ENCODE measurements around the gene HLTF.

Gene HLTF

DNA sequence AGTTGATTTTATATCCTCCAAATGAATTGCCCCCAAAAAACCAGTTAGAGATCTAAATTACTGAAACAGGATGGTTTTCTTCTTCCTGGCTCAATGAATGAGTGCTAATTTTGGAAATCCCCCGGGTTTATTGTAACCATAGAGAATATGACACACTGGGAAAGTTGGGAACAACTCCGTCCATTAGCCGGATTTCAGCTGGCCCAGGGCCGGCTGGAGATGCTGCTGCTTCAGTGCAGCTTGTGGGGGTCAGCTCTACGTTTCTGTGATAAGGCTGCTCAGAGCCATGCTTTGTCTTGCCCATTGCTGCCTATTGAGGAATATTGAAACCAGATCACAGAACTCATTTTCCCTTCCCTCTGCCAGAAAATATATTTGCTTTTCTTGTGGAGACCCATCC lies 74.7 kb downstream of the HLTF start:
- peaks cover 0 to 69% of the 10 kb centered on the region in 2 experiments; a peak in 1 of 3 replicates for H3K36me3 ChIP-seq (ENCODE audit: control insufficient read depth in 2 of 2, insufficient read depth in 1 of 2, low read length in 2 of 2)
- H3K27ac ChIP-seq (ENCODE audit: extremely low read depth, low read depth, low read length), result no peak overlapping the region
- H3K4me3 ChIP-seq (ENCODE audit: low read depth, low read length), result no peak overlapping the region
- POLR2A ChIA-PET, result no interaction called here
- TF ChIP-seq, protein P1, sequence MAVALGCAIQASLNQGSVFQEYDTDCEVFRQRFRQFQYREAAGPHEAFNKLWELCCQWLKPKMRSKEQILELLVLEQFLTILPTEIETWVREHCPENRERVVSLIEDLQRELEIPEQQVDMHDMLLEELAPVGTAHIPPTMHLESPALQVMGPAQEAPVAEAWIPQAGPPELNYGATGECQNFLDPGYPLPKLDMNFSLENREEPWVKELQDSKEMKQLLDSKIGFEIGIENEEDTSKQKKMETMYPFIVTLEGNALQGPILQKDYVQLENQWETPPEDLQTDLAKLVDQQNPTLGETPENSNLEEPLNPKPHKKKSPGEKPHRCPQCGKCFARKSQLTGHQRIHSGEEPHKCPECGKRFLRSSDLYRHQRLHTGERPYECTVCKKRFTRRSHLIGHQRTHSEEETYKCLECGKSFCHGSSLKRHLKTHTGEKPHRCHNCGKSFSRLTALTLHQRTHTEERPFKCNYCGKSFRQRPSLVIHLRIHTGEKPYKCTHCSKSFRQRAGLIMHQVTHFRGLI (tag by site-specific recombination; IDR thresholded peaks at IDR 0.05), result no peak
- TF ChIP-seq KLF10 (tag by site-specific recombination; IDR thresholded peaks at IDR 0.05), result no peak
- TF ChIP-seq KLF16 (tag by site-specific recombination; IDR thresholded peaks at IDR 0.05), result no peak
- no peak for TF ChIP-seq ZFP41 (tag by site-specific recombination; IDR thresholded peaks at IDR 0.05; ENCODE audit: borderline replicate concordance)
- TF ChIP-seq ZNF510 (tag by site-specific recombination; IDR thresholded peaks at IDR 0.05; ENCODE audit: insufficient replicate concordance), result no peak
- TF ChIP-seq ZNF561 (tag by site-specific recombination; IDR thresholded peaks at IDR 0.05; ENCODE audit: borderline replicate concordance), result no peak
- TF ChIP-seq, protein P2, sequence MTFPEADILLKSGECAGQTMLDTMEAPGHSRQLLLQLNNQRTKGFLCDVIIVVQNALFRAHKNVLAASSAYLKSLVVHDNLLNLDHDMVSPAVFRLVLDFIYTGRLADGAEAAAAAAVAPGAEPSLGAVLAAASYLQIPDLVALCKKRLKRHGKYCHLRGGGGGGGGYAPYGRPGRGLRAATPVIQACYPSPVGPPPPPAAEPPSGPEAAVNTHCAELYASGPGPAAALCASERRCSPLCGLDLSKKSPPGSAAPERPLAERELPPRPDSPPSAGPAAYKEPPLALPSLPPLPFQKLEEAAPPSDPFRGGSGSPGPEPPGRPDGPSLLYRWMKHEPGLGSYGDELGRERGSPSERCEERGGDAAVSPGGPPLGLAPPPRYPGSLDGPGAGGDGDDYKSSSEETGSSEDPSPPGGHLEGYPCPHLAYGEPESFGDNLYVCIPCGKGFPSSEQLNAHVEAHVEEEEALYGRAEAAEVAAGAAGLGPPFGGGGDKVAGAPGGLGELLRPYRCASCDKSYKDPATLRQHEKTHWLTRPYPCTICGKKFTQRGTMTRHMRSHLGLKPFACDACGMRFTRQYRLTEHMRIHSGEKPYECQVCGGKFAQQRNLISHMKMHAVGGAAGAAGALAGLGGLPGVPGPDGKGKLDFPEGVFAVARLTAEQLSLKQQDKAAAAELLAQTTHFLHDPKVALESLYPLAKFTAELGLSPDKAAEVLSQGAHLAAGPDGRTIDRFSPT (tag by site-specific recombination; IDR thresholded peaks at IDR 0.05), result no peak
- TF ChIP-seq, protein P3, sequence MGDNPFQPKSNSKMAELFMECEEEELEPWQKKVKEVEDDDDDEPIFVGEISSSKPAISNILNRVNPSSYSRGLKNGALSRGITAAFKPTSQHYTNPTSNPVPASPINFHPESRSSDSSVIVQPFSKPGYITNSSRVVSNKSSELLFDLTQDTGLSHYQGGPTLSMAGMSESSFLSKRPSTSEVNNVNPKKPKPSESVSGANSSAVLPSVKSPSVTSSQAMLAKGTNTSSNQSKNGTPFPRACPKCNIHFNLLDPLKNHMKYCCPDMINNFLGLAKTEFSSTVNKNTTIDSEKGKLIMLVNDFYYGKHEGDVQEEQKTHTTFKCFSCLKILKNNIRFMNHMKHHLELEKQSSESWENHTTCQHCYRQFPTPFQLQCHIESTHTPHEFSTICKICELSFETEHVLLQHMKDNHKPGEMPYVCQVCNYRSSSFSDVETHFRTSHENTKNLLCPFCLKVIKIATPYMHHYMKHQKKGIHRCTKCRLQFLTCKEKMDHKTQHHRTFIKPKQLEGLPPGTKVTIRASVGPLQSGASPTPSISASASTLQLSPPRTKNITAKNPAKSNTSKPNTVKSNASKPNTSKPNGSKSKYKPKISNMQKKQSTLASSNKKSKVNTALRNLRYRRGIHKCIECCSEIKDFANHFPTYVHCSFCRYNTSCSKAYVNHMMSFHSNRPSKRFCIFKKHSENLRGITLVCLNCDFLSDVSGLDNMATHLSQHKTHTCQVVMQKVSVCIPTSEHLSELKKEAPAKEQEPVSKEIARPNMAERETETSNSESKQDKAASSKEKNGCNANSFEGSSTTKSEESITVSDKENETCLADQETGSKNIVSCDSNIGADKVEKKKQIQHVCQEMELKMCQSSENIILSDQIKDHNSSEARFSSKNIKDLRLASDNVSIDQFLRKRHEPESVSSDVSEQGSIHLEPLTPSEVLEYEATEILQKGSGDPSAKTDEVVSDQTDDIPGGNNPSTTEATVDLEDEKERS (tag by site-specific recombination; IDR thresholded peaks at IDR 0.05), result no peak
- TF ChIP-seq, protein P4, sequence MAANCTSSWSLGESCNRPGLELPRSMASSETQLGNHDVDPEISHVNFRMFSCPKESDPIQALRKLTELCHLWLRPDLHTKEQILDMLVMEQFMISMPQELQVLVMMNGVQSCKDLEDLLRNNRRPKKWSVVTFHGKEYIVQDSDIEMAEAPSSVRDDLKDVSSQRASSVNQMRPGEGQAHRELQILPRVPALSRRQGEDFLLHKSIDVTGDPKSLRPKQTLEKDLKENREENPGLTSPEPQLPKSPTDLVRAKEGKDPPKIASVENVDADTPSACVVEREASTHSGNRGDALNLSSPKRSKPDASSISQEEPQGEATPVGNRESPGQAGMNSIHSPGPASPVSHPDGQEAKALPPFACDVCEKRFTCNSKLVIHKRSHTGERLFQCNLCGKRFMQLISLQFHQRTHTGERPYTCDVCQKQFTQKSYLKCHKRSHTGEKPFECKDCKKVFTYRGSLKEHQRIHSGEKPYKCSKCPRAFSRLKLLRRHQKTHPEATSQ (tag by site-specific recombination; IDR thresholded peaks at IDR 0.05), result no peak
- TF ChIP-seq, protein P5, sequence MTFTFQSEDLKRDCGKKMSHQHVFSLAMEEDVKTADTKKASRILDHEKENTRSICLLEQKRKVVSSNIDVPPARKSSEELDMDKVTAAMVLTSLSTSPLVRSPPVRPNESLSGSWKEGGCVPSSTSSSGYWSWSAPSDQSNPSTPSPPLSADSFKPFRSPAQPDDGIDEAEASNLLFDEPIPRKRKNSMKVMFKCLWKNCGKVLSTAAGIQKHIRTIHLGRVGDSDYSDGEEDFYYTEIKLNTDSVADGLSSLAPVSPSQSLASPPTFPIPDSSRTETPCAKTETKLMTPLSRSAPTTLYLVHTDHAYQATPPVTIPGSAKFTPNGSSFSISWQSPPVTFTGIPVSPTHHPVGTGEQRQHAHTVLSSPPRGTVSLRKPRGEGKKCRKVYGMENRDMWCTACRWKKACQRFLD (tag by site-specific recombination; IDR thresholded peaks at IDR 0.05), result no peak
- TF ChIP-seq, protein P6, sequence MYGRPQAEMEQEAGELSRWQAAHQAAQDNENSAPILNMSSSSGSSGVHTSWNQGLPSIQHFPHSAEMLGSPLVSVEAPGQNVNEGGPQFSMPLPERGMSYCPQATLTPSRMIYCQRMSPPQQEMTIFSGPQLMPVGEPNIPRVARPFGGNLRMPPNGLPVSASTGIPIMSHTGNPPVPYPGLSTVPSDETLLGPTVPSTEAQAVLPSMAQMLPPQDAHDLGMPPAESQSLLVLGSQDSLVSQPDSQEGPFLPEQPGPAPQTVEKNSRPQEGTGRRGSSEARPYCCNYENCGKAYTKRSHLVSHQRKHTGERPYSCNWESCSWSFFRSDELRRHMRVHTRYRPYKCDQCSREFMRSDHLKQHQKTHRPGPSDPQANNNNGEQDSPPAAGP (tag by site-specific recombination; IDR thresholded peaks at IDR 0.05), result no peak
- TF ChIP-seq HOXA7 (CRISPR knock-in tag; IDR thresholded peaks at IDR 0.05; ENCODE audit: borderline replicate concordance), result no peak
- H3K4me1 ChIP-seq (ENCODE audit: control insufficient read depth, insufficient read depth, low read length), result no peaks in the 10 kb centered on the region
- CTCF ChIA-PET, result no interaction called here
- no peaks in the 10 kb centered on the region for H3K9me3 ChIP-seq (ENCODE audit: control insufficient read depth, insufficient read depth, low read depth, low read length)

DNA sequence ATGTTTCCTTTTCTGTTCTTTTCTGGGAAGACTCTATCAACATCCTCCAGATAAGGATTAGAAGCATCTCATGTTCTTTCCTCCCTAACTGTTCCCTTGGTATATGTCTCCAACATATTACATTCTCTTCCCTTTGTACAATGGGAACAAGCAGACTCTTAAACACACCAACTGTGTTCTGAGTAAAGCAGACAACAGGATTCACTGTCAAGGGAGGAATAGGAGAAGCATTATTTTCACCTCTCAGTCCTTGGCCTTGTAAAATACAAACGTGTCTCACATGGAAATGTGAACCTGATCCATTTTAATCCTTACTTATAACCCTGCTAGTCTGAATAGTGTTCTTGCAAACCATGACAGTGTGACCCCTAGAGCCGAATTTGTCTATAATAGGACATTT lies 75.4 kb downstream of the HLTF start:
- no peaks in the 10 kb centered on the region for H3K4me1 ChIP-seq (ENCODE audit: control insufficient read depth, insufficient read depth, low read length)
- ChIA-PET CTCF (no interaction called here), POLR2A (no interaction called here)
- no peak overlapping the region for H3K4me3 ChIP-seq (ENCODE audit: low read depth, low read length)
- no peaks in the 10 kb centered on the region for H3K9me3 ChIP-seq (ENCODE audit: control insufficient read depth, insufficient read depth, low read depth, low read length)
- TF ChIP-seq ZSCAN16 (tag by site-specific recombination; IDR thresholded peaks at IDR 0.05) (no peak), ZNF175 (tag by site-specific recombination; IDR thresholded peaks at IDR 0.05) (no peak), ZNF140 (tag by site-specific recombination; IDR thresholded peaks at IDR 0.05) (no peak)
- peaks cover 0 to 63% of the 10 kb centered on the region in 2 experiments; a peak in 1 of 3 replicates for H3K36me3 ChIP-seq (ENCODE audit: control insufficient read depth in 2 of 2, insufficient read depth in 1 of 2, low read length in 2 of 2)
- H3K27ac ChIP-seq (ENCODE audit: extremely low read depth, low read depth, low read length), result no peak overlapping the region
